Body of pancreas (tissue), 4 donors: Measurements from ENCODE around the gene LRRC75A.

Experiments
- CTCF ChIP-seq, 7 experiments: fragments of 450-650 bp in 4 of 7; fragments of 200-600 bp in 3 of 7; sonication (generic) in 3 of 7; IDR thresholded peaks; one replicate each; pipeline ENCODE4 v1.5.1; 2016 to 2019; ENCODE audit warnings: antibody characterized with exemption in 7 of 7
- POLR2A ChIP-seq, 3 donors: fragments of 450-650 bp; IDR thresholded peaks; one replicate each; pipeline ENCODE4 v1.6.1; 2016; ENCODE audit warnings: antibody characterized with exemption in 3 of 3, mild to moderate bottlenecking in 2 of 3

DNA sequence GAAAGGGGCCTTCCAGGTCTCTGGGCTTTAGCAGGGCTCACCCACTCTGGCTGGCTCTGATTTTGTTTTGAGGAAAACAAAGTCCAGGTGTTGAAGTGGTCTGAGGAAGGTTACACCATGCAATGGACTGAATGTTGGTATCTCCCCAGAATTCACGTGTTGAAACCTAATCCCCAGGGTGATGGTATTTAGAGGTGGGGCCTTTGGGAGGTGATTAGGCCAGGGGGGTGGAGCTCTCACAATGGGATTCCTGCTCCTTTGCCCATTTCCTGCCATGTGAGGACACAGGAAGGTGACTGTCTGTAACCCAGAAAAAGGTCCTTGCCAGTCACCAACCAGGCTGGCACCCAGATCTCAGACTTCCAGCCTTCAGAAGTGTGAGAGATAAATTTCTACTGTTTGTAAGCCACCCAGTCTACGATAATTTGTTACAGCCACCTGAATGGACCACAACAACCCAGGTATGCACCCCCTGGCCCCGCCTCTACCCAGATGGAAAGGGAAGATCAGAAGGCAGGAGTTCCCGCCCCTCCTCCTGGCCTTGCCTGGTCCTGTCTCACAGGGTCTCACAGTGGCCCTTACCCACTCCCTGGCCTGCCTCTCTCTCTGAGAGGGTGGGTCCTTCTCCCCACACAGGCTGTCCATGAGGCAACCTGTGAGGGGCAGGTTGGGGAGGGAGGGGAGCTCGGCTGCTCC lies 32.0 kb downstream of the LRRC75A start:
- TF ChIP-seq POLR2A (IDR thresholded peaks at IDR 0.05): no peak
- no peak for TF ChIP-seq CTCF (IDR thresholded peaks at IDR 0.05)
